Measurements from ENCODE around the gene SDCCAG8.

GRCh38 chr1:243481101-243481500, 225.3 kb downstream of the SDCCAG8 start:
- no peak for TF ChIP-seq GABPA (IDR thresholded peaks at IDR 0.05 in 1 of 2, conservative IDR thresholded peaks at IDR 0.05 in 1 of 2)
- TF ChIP-seq CTCF (IDR thresholded peaks at IDR 0.05; ENCODE audit: low read depth, low read length, missing input control), result no peak
- no peak for TF ChIP-seq RAD21 (IDR thresholded peaks at IDR 0.05)
